Effector memory CD8-positive, alpha-beta T cell (primary cell): ENCODE measurements around the gene POP5.
A peak's percentile ranks its signal among the peaks of the same experiment; 100 is the strongest.
"Not testable (repeated sequence)": the region's sequence is repeated elsewhere in the genome, so short reads cannot be mapped to it uniquely, and the experiment has no call there.

Experiments used
- ATAC-seq: fragments of 150-1000 bp; cut with Tn5 transposase; replicated peaks from 2 replicates; pipeline ENCODE4 v1.10.0; 2021; ENCODE audit warnings: mild to moderate bottlenecking, moderate library complexity
- DNase-seq, 3 experiments: peaks; one replicate each; pipeline ENCODE4 v3.0.0; 2021
- H3K27ac Mint-ChIP-seq, 2 donors: one replicate each; pipeline ENCODE4 v1.8.0; 2022; ENCODE audit warnings: mild to moderate bottlenecking in 2 of 2, mixed read lengths in 2 of 2, moderate library complexity in 2 of 2
- H3K27me3 Mint-ChIP-seq, 2 donors: one replicate each; pipeline ENCODE4 v1.8.0; 2022; ENCODE audit warnings: mixed read lengths in 2 of 2
- H3K36me3 Mint-ChIP-seq: one replicate; pipeline ENCODE4 v1.8.0; 2022; ENCODE audit warnings: mild to moderate bottlenecking, moderate library complexity, mixed read lengths; ENCODE audit not compliant: insufficient read depth
- H3K4me1 Mint-ChIP-seq, 2 donors: one replicate each; pipeline ENCODE4 v1.8.0; 2022; ENCODE audit warnings: low read depth in 2 of 2, mixed read lengths in 2 of 2
- H3K4me3 Mint-ChIP-seq, 2 donors: one replicate each; pipeline ENCODE4 v1.8.0; 2022; ENCODE audit warnings: mild to moderate bottlenecking in 2 of 2, mixed read lengths in 2 of 2, moderate library complexity in 2 of 2
- H3K9me3 Mint-ChIP-seq, 2 donors: one replicate each; pipeline ENCODE4 v1.8.0; 2022; ENCODE audit warnings: mixed read lengths in 2 of 2
- total RNA-seq, 9 experiments: gene quantifications; one replicate each; lab custom pipeline; 2026; lab: John Stamatoyannopoulos, UW

POP5 gene, protein sequence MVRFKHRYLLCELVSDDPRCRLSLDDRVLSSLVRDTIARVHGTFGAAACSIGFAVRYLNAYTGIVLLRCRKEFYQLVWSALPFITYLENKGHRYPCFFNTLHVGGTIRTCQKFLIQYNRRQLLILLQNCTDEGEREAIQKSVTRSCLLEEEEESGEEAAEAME
- 10.8 to 48.0 (median 27.5) reads per million in 9 experiments for total RNA-seq

DNA sequence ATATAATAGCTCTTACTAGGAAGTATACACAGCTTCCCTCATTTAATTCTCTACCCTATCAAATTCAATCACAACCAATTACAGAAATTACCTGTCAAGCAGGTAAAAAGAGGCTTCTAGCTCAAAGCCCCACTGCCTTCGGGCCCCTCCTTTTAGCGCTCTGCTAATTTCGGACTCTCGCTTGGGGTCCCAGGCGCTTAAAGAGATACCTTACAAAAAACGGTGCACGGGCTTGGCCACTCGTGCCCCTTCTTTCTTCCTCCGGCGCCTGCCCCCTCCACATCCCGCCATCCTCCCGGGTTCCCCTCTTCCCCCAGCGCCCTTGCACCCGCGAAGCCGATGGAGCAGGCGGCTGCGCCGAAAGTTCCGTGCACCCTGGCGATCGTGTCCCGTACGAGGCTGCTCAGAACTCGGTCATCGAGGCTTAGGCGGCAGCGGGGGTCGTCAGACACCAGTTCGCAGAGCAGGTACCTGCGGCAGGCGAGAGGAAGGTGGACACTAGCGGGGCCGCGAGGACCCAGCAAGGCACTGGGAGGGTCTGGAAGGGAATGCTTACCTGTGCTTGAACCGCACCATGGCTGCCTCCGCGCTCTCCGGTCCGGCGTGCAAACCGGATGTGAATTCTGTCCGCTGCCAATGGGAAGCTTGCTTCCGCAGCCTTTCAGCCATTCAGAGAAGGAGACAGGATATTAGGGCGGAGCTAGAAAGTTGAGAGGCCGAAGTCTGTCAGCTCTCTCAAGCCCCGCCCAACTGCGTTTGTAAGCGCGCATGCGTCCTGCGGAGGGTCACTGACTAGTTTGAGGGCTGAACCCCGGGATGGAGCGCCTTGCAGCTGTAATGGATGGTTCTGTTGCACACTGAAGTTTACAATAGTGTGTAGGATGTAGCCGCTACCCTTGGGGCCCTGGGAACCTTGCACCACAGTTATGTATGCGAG, at the start of gene POP5:
TSS of gene POP5 (minus strand) at position 616 of the 937 bp plus-strand sequence. CDS start at position 576, 40 bp downstream.
- DNase-seq (peak; percentile 87 to 91 (median 89)), ATAC-seq (peak; percentile 92)
- Mint-ChIP-seq H3K9me3 (no peaks in the 10 kb centered on the region), H3K36me3 (peaks cover 56% of the 10 kb centered on the region), H3K27me3 (peaks cover 0 to 6% of the 10 kb centered on the region in 2 donors), H3K4me1 (peaks cover 31 to 33% of the 10 kb centered on the region in 2 donors), H3K27ac (peak within 1 kb of the TSS; percentile 84 to 95), H3K4me3 (peak within 1 kb of the TSS; percentile 98 to 99)

DNA sequence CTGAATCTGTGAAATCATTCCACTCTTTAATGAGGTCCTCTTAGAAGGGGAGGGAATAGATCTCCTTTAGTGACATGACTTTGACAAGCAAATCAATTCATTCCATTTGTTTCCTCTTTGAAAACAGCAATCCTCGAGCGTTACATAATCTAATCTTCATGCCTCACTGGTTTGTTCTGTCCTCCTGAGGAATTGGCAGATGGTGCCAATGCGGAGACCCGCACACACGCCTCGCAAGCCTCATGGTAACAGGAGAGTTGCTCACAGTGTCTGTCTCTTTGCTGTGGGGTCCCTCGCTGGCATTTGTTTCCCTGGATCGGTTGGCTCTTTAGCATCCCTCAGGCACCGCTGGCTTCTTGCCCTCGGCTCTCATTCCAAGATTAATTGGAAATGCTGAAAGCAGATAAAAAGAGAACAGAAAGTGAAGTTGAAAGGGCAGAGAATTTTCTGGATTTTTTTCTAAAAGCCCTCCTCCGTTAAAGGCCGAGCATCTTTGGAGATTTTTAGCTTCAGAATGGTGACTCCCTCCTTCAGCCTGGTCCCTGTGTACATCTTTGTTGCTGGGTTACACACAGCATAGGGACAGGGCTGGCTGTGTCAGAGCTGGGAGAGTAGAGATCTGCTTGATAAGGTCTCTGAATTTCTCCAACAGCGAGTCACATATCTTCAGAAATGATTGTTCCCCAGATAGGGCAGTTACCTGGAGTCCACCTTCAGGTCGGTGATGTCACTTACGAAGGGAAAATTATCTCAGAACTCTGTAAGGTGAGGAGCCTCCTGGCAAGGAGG, 49.1 kb upstream of the POP5 start:
- peaks cover 12 to 26% of the 10 kb centered on the region in 2 donors for H3K27me3 Mint-ChIP-seq
- H3K9me3 Mint-ChIP-seq = no peaks in the 10 kb centered on the region
- H3K36me3 Mint-ChIP-seq = peaks cover 3% of the 10 kb centered on the region
- ATAC-seq (no peak), DNase-seq (no peak)
- H3K27ac Mint-ChIP-seq = no peak overlapping the region
- H3K4me1 Mint-ChIP-seq = no peaks in the 10 kb centered on the region
- no peak overlapping the region for H3K4me3 Mint-ChIP-seq

DNA sequence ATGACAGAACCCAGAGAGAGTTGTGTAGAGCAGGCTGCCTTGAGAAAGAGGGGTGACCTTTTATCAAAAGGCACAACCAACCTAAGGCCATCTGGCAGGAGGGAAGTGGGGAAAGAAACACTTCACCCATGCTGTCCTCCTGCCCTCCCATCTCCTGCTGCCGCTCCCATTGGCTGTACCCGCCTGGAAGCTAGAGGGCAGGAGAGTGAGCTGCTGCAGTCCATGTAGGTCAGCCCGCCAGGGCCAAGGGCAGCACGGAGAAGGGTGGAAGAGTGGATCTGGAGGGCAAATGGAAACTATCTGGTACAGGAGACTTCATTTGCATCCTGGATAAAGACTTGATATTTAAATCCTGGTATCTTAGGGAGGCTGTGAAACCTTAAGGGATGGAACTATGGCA, 47.7 kb upstream of the POP5 start:
- ATAC-seq = no peak
- Mint-ChIP-seq H3K27me3 (peaks cover 12 to 26% of the 10 kb centered on the region in 2 donors), H3K9me3 (no peaks in the 10 kb centered on the region), H3K4me1 (no peaks in the 10 kb centered on the region), H3K27ac (no peak overlapping the region), H3K4me3 (no peak overlapping the region), H3K36me3 (peaks cover 3% of the 10 kb centered on the region)
- DNase-seq = no peak

DNA sequence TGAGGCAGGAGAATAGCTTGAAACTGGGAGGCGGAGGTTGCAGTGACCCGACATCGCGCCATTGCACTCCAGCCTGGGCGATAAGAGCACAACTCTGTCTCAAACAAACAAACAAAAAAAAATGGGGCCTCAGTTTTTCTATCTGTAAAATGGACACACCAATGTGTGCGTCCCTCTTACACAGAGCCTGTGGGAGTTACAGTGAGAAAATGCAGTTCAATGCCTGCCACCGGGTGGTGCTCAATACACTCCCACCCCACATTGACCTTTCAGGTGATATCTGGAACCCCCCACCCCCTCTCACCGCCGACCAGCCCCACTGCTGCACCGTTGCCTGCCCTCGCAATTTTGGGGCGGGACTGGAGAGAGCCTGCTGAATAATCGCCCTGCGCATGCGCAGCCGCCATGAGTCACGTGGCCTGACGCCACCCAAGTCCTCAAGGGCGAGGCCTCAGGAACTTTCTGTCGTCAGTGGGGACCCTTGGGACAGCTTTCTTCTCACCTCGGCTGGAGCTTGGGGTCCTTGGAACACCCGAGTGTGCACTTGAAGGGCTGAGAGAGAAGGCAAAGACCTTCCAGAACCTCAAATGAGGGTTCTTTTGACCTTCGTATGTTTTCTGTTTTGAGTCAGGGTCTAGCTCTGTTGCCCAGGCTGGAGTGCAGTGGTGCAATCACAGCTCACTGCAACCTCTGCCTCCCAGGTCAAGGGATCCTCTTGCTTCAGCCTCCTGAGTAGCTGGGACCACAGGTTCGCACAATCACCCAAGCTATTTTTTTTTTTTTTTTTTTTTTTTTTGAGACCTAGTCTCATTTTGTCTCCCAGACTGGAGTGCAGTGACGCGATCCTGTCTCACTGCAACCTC, 44.6 kb upstream of the POP5 start:
- H3K27ac Mint-ChIP-seq = no peak overlapping the region
- peaks cover 12 to 42% of the 10 kb centered on the region in 2 donors for H3K27me3 Mint-ChIP-seq
- H3K4me3 Mint-ChIP-seq = no peak overlapping the region
- H3K9me3 Mint-ChIP-seq = no peaks in the 10 kb centered on the region
- H3K36me3 Mint-ChIP-seq = peaks cover 3% of the 10 kb centered on the region
- DNase-seq (peak in 1 of 3 experiments; percentile 17), ATAC-seq (no peak)
- H3K4me1 Mint-ChIP-seq = no peaks in the 10 kb centered on the region

DNA sequence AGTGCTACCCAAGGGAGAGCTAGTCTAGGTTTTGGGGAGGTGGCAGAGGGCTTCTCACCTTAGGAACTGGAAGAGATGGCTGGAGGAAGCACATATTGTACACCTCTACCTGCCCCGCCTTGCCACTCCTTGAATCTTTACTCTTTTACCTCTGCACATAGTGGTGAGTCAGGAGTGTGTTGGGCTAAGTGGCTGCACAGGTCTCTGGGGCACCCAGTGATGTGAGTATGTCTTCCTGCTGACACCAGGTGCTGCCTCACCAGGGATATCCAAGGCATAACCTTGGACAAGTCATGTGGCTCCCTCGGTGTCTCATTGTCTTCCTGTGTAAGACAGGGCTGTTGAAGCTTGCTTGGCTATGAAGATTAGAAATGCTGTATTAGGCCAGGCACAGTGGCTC, 39.4 kb upstream of the POP5 start:
- Mint-ChIP-seq H3K4me1 (no peaks in the 10 kb centered on the region), H3K27me3 (peaks cover 45 to 65% of the 10 kb centered on the region in 2 donors), H3K9me3 (no peaks in the 10 kb centered on the region), H3K27ac (no peak overlapping the region), H3K36me3 (no peaks in the 10 kb centered on the region), H3K4me3 (no peak overlapping the region)
- ATAC-seq (no peak), DNase-seq (no peak)

DNA sequence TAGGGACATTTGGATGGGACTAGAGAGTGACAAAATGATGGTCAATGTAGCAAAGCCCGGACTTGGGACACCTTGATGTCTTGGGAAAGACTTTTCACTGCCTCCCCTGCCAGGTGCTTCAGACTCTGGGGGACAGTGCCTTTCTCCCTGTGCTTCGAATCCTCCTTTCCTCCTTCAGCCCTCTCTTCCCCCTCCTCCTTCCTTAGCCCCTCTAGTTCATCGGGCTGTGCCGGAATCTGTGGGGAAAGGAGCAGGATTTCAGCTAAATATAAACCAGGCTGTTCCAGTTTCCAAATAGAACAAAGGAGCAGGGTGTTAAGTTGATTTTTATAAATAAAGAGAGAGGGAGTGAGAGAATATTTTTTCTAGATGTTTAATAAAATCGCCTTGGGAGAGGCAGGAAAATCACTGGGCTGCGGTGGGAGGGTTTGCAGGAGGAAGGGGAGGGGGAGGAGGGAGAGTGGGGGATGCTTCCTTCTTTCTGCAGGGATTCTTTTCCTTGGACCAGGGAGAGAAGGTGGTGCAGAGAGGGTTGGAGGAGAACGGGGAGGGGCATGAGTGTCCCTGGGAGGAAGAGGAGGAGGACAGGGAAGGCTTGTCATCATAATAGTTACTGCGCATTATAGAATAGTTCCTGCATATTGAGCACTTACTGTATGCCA, 37.9 kb upstream of the POP5 start:
- Mint-ChIP-seq H3K4me1 (no peaks in the 10 kb centered on the region), H3K9me3 (no peaks in the 10 kb centered on the region), H3K27ac (no peak overlapping the region), H3K27me3 (peaks cover 45 to 65% of the 10 kb centered on the region in 2 donors), H3K4me3 (no peak overlapping the region), H3K36me3 (no peaks in the 10 kb centered on the region)
- DNase-seq (no peak), ATAC-seq (no peak)

DNA sequence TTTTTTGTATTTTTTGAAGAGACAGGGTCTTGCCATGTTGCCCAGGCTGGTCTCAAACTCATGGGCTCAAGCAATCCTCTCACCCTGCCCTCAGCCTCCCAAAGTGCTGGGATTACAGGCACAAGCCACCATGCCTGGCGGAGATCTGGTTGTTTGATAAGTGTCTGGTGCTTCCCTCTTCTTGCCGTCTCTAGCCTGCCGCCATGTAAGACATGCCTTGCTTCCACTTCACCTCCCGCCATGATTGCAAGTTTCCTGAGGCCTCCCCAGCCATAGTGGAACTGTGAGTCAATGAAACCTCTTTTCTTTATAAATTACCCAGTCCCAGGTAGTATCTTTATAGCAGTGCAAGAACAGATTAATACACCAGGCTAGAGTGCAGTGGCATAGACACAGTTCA, 36.6 kb upstream of the POP5 start:
- not testable (repeated sequence) for H3K27ac Mint-ChIP-seq, H3K4me3 Mint-ChIP-seq, H3K4me1 Mint-ChIP-seq, ATAC-seq, H3K9me3 Mint-ChIP-seq, H3K36me3 Mint-ChIP-seq, DNase-seq
- H3K27me3 Mint-ChIP-seq = peaks cover 45 to 57% of the 10 kb centered on the region in 2 donors

DNA sequence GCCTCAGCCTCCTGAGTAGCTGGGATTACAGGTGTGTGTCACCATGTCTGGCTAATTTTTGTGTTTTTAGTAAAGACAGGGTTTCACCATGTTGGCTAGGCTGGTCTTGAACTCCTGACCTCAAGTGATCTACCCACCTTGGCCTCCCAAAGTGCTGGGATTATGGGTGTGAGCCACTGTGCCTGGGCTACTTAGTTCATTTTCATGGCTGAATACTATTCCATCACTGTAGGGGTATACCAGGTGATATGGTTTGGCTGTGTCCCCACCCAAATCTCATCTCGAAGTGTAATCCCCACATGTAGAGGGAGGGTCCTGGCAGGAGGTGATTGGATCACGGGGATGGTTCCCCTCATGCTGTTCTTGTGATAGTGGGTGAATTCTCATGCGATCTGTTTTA, 36.0 kb upstream of the POP5 start:
- DNase-seq, ATAC-seq, H3K27ac Mint-ChIP-seq, H3K36me3 Mint-ChIP-seq, H3K4me3 Mint-ChIP-seq, H3K9me3 Mint-ChIP-seq, H3K4me1 Mint-ChIP-seq: not testable (repeated sequence)
- peaks cover 43 to 57% of the 10 kb centered on the region in 2 donors for H3K27me3 Mint-ChIP-seq

DNA sequence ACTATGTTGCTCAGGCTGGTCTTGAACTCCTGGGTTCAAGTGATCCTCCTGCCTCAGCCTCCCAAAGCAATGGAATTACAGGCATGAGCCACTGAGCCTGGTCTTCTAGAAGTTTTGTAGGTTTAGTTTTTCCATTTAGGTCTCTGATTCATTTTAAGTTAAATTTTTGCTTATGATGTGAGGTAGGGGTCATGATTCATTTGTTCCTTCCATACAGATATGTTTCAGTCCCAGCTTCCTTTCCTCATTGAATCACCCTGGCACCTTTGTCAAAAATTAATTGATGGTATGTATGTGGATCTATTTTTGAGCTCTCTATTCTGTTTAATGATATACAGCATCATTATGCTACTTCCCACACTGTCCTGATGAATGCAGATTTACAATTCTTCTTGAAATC, 33.6 kb upstream of the POP5 start:
- Mint-ChIP-seq H3K27me3 (peaks cover 29 to 48% of the 10 kb centered on the region in 2 donors), H3K4me1 (no peaks in the 10 kb centered on the region), H3K36me3 (no peaks in the 10 kb centered on the region), H3K27ac (no peak overlapping the region), H3K4me3 (no peak overlapping the region), H3K9me3 (no peaks in the 10 kb centered on the region)
- ATAC-seq (no peak), DNase-seq (no peak)

DNA sequence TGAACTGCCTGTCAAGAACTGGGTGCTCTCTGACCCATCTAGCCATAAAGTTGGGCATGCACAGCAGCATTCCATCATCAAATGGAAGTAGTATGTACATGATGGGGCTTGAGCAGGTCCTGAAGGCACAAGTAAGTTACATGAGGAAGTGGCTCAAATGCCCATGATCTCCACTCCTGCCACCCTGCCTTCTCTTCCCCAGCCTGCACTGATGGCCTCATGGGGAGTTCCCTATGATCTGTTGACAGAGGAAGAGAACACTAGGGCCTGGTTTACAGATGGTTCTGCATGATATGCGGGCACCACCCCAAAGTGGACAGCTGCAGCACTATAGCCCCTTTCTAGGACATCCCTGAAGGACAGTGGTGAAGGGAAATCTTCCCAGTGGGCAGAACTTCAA, 30.3 kb upstream of the POP5 start:
- not testable (repeated sequence) for H3K4me3 Mint-ChIP-seq, ATAC-seq, H3K9me3 Mint-ChIP-seq, H3K27ac Mint-ChIP-seq, H3K4me1 Mint-ChIP-seq, H3K36me3 Mint-ChIP-seq, DNase-seq
- peaks cover 16 to 36% of the 10 kb centered on the region in 2 donors for H3K27me3 Mint-ChIP-seq

DNA sequence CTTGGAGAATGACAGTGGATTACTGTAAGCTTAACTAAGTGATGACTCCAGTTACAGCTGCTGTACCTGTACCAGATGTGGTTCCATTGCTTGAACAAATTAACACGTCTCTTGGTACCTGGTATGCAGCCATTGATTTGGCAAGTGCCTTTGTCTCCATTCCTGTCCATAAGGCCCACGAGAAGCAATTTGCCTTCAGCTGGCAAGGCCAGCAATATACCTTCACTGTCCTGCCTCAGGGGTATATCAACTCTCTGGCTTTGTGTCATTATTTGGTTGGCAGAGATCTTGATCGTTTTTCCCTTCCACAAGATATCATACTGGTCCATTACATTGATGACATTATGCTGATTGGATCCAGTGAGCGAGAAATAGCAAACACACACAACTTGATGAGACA, 29.4 kb upstream of the POP5 start:
- Mint-ChIP-seq H3K4me1 (no peaks in the 10 kb centered on the region), H3K4me3 (no peak overlapping the region), H3K27ac (no peak overlapping the region), H3K9me3 (no peaks in the 10 kb centered on the region), H3K36me3 (no peaks in the 10 kb centered on the region), H3K27me3 (peaks cover 16 to 39% of the 10 kb centered on the region in 2 donors)
- DNase-seq (no peak), ATAC-seq (no peak)

DNA sequence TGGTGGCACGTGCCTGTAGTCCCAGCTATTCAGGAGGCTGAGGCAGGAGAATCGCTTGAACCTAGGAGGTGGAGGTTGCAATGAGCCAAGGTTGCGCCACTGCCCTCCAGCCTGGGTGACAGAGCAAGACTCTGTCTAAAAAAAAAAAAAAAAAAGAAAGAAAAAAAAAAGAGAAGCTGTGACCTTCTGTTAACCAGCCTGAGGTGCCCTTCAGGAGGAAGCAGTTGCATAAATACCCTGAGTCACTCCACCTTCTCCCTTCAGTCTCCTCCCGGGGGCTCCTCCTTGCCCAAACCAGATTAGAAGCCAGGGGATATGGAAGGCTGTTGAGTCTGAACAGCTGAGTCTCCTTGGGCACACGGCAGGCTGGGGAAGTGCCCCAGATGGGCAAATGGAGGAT, 21.2 kb upstream of the POP5 start:
- peaks cover 39 to 52% of the 10 kb centered on the region in 2 donors for H3K27me3 Mint-ChIP-seq
- not testable (repeated sequence) for DNase-seq

More for the DNA sequence above, 21.2 kb upstream of the POP5 start:
- not testable (repeated sequence) for H3K4me3 Mint-ChIP-seq, H3K36me3 Mint-ChIP-seq, ATAC-seq, H3K27ac Mint-ChIP-seq, H3K4me1 Mint-ChIP-seq, H3K9me3 Mint-ChIP-seq
